ENCODE measurements around the gene CTNNA3. TPM values are rescaled to one million over a fixed set of nuclear protein-coding genes. Genes with fewer than 3 reads are reported as not detected.

The CTNNA3 gene
- total and polyA plus RNA-seq, 7 donors: 0.85 to 66.2 (median 28.1) TPM

DNA sequence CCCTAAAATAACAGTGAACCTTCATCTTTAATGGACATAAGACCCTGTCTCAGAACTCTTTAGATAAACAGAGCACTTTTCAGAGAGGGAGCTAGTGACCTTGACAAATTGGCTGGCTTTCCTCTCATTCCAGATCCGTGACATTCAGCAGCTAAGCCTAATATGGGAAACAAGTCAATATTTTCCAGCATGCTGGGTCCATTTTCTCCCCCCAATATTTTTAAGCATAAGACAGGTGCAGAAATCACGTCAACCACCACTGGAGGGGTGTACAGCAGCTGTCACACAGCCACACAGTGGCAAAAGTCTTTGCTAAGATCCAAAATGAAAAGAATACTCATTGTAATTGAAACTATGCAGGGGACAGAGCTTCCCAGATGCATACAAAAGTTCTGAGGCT, 744.1 kb downstream of the CTNNA3 start:
- Histone ChIP-seq H3K27me3 (ENCODE audit: insufficient read depth in 3 of 3, low read length in 2 of 3) (no peaks in the 10 kb centered on the region), H3K4me3 (no peak overlapping the region), H3K4me1 (no peaks in the 10 kb centered on the region), H3K36me3 (ENCODE audit: insufficient read depth in 1 of 2, low read depth in 1 of 2) (no peaks in the 10 kb centered on the region), H3K9me3 (no peaks in the 10 kb centered on the region), H3K27ac (no peak overlapping the region)
- intact Hi-C loops (cut with DNase I): no loop called here
- WGBS, 3 donors: 32 to 52% (median 43%) methylated on average over 2 of the region's 2 CpGs
- no peak for ATAC-seq
- TF ChIP-seq, protein P1, sequence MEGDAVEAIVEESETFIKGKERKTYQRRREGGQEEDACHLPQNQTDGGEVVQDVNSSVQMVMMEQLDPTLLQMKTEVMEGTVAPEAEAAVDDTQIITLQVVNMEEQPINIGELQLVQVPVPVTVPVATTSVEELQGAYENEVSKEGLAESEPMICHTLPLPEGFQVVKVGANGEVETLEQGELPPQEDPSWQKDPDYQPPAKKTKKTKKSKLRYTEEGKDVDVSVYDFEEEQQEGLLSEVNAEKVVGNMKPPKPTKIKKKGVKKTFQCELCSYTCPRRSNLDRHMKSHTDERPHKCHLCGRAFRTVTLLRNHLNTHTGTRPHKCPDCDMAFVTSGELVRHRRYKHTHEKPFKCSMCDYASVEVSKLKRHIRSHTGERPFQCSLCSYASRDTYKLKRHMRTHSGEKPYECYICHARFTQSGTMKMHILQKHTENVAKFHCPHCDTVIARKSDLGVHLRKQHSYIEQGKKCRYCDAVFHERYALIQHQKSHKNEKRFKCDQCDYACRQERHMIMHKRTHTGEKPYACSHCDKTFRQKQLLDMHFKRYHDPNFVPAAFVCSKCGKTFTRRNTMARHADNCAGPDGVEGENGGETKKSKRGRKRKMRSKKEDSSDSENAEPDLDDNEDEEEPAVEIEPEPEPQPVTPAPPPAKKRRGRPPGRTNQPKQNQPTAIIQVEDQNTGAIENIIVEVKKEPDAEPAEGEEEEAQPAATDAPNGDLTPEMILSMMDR (IDR thresholded peaks at IDR 0.05): no peak
- no peak for DNase-seq

DNA sequence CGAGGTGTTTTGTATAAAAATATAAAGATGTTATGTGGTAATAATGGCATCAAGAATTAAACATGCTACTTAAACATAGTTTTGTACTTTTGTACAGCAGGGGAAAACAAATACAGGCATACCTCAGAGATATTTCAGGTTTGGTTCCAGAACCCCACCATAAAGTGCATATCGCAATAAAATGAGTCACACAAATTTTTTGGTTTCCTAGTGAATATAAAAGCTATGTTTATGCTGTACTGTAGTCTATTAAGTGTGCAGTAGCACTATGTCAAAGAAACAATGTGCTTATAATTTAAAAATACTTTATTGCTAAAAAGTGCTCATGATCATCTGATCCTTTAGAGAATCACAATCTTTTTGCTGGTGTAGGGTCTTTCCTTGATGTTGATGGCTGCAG, 752.4 kb downstream of the CTNNA3 start:
- TF ChIP-seq, protein P1 (IDR thresholded peaks at IDR 0.05): no peak

DNA sequence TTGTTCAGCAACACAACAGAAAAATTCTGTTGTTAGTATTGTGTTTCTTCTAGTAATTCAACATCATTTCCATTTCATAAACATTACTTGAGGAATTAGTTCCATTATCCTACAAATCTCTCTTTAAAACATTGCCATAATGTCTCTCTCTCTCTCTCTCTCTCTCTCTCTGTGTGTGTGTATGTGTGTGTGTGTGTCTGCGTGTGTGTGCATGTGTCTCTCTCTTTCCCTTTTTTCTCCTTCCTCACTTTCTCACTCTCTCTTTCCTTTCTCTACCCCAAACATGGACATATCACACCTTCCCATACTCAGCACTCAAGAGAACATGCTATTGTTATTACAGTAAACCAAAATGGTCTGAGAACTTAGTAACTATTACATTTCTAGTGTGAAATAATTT, 753.6 kb downstream of the CTNNA3 start:
- ATAC-seq: no peak
- H3K27me3 ChIP-seq (ENCODE audit: insufficient read depth in 3 of 3, low read length in 2 of 3): no peaks in the 10 kb centered on the region
- H3K4me3 ChIP-seq: no peak overlapping the region

More for the DNA sequence above, 752.4 kb downstream of the CTNNA3 start:
- no peak for DNase-seq
- intact Hi-C loops (cut with DNase I): no loop called here
- no peaks in the 10 kb centered on the region for H3K9me3 ChIP-seq
- H3K4me1 ChIP-seq: no peaks in the 10 kb centered on the region
- no peak for ATAC-seq
- H3K27me3 ChIP-seq (ENCODE audit: insufficient read depth in 3 of 3, low read length in 2 of 3): no peaks in the 10 kb centered on the region
- no peaks in the 10 kb centered on the region for H3K36me3 ChIP-seq (ENCODE audit: insufficient read depth in 1 of 2, low read depth in 1 of 2)
- H3K27ac ChIP-seq: no peak overlapping the region
- WGBS, 3 donors: 73 to 97% (median 95%) methylated on average over 2 of the region's 2 CpGs
- H3K4me3 ChIP-seq: no peak overlapping the region

DNA sequence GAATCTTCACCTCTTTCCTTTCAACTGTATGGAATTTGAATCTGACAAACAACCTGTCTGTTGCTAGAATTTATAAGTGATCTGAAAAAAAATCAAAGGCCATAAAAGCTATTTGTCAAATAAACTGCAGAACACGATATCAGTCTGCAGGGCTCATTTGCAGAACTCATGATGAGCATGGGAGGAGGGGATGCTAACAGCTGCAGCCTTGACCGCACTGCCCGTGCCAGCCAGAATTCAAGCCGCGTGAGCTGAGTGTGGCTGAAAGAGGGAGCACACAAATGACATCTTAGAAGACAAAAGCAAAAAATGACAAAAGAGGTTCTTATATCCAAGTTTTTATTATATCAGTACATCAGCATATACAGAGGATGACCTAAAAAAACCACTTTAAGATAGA, 754.5 kb downstream of the CTNNA3 start:
- H3K27me3 ChIP-seq (ENCODE audit: insufficient read depth in 3 of 3, low read length in 2 of 3): no peaks in the 10 kb centered on the region
- H3K4me1 ChIP-seq: no peaks in the 10 kb centered on the region
- 26 to 53% (median 30%) methylated on average over 5 of the region's 5 CpGs for WGBS, 3 donors
- no peaks in the 10 kb centered on the region for H3K9me3 ChIP-seq
- no peaks in the 10 kb centered on the region for H3K36me3 ChIP-seq (ENCODE audit: insufficient read depth in 1 of 2, low read depth in 1 of 2)
- intact Hi-C loops (cut with DNase I): no loop called here
- H3K27ac ChIP-seq: no peak overlapping the region
- H3K4me3 ChIP-seq: no peak overlapping the region
- TF ChIP-seq, protein P1 (IDR thresholded peaks at IDR 0.05): no peak
- DNase-seq (no peak), ATAC-seq (peak in 1 of 4 donors; percentile 55)

More for the DNA sequence above, 753.6 kb downstream of the CTNNA3 start:
- no peak overlapping the region for H3K27ac ChIP-seq
- no peaks in the 10 kb centered on the region for H3K4me1 ChIP-seq
- TF ChIP-seq, protein P1 (IDR thresholded peaks at IDR 0.05): no peak
- H3K9me3 ChIP-seq: no peaks in the 10 kb centered on the region
- H3K36me3 ChIP-seq (ENCODE audit: insufficient read depth in 1 of 2, low read depth in 1 of 2): no peaks in the 10 kb centered on the region
- intact Hi-C loops (cut with DNase I): no loop called here
- DNase-seq: no peak
- WGBS, 3 donors: 85 to 88% (median 88%) methylated on average over 1 of the region's 1 CpG

DNA sequence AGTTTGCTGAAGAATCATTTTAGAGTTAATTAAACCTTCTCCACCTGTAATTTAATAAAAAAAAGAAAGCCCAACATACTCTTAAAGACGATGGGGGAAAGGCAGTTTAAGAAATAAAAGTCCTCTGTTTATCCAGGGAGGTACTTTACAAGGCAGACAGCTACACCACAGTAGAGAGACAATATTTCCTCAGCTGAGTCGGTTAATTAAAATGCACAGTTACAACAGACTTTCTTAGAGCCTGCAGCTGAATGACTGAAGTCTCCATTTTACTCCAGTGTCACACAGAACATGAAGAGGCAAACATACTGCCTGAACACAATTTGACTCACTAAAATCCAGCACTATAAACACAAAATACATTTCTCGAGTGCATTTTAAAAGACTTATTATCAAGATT, 755.0 kb downstream of the CTNNA3 start:
- no peaks in the 10 kb centered on the region for H3K36me3 ChIP-seq (ENCODE audit: insufficient read depth in 1 of 2, low read depth in 1 of 2)
- no peak overlapping the region for H3K4me3 ChIP-seq
- ATAC-seq: no peak
- H3K27me3 ChIP-seq (ENCODE audit: insufficient read depth in 3 of 3, low read length in 2 of 3): no peaks in the 10 kb centered on the region
- DNase-seq: no peak
- intact Hi-C loops (cut with DNase I): no loop called here
- 43 to 56% (median 49%) methylated on average over 3 of the region's 3 CpGs for WGBS, 3 donors
- no peaks in the 10 kb centered on the region for H3K4me1 ChIP-seq
- TF ChIP-seq, protein P1 (IDR thresholded peaks at IDR 0.05): no peak
- H3K27ac ChIP-seq: no peak overlapping the region
- H3K9me3 ChIP-seq: no peaks in the 10 kb centered on the region

Data from psoas muscle (tissue), 8 donors.